RPMI8226 (cell line): Measurements from ENCODE around the gene ZNF124.

Source experiments
- DNase-seq: peaks from one replicate; pipeline ENCODE4 v3.0.0-alpha.2; 2015

Gene ZNF124

GRCh38 chr1:247111700-247112478 lies 59.9 kb downstream of the ZNF124 start:
- no peak for DNase-seq

GRCh38 chr1:247111259-247111699 lies 60.5 kb downstream of the ZNF124 start:
- DNase-seq = no peak

GRCh38 chr1:247110627-247111258 lies 61.1 kb downstream of the ZNF124 start:
- DNase-seq = no peak

- DNase-seq = no peak
Observed at GRCh38 chr1:247107694-247108093, 64.1 kb downstream of the ZNF124 start.

- no peak for DNase-seq
Observed at GRCh38 chr1:247105966-247106365, 65.9 kb downstream of the ZNF124 start.
